Thymus (tissue), 11 donors: ENCODE results near the gene SFMBT1. TPM values are rescaled to one million over a fixed set of nuclear protein-coding genes. Genes with fewer than 3 reads are reported as not detected.
A peak's percentile ranks its signal among the peaks of the same experiment; 100 is the strongest.
"Not testable (repeated sequence)": the region's sequence is repeated elsewhere in the genome, so short reads cannot be mapped to it uniquely, and the experiment has no call there.

ENCODE experiments used
- DNase-seq, 9 donors: peaks; one replicate each; pipeline ENCODE4 v3.0.0-alpha.2; 2013; ENCODE audit warnings: low spot score in 9 of 9, low read depth in 6 of 9, missing footprints in 1 of 9
- H3K27ac ChIP-seq, 2 donors: one replicate each; pipeline ENCODE4 v1.5.1; 2013; ENCODE audit warnings: control low read depth in 1 of 2, low read depth in 1 of 2, low read length in 1 of 2, mild to moderate bottlenecking in 1 of 2, moderate library complexity in 1 of 2
- H3K27me3 ChIP-seq, 2 donors: one replicate each; pipeline ENCODE4 v1.5.1; 2013; ENCODE audit warnings: low read length in 1 of 2; ENCODE audit not compliant: control insufficient read depth in 2 of 2, insufficient read depth in 1 of 2
- H3K36me3 ChIP-seq, 2 donors: one replicate each; pipeline ENCODE4 v1.5.1; 2013; ENCODE audit warnings: low read length in 1 of 2, mild to moderate bottlenecking in 1 of 2, moderate library complexity in 1 of 2; ENCODE audit not compliant: control insufficient read depth in 2 of 2, insufficient read depth in 2 of 2
- H3K4me1 ChIP-seq, 2 donors: one replicate each; pipeline ENCODE4 v1.5.1; 2013; ENCODE audit warnings: low read length in 2 of 2; ENCODE audit not compliant: control insufficient read depth in 2 of 2, insufficient read depth in 2 of 2
- H3K4me3 ChIP-seq, 2 donors: one replicate each; pipeline ENCODE4 v1.5.1; 2013; ENCODE audit warnings: low read length in 2 of 2, control low read depth in 1 of 2, mild to moderate bottlenecking in 1 of 2
- H3K9me3 ChIP-seq, 2 donors: one replicate each; pipeline ENCODE4 v1.5.1; 2013; ENCODE audit warnings: low read length in 1 of 2, mild to moderate bottlenecking in 1 of 2; ENCODE audit not compliant: control insufficient read depth in 2 of 2, insufficient read depth in 1 of 2
- WGBS: extraction: QIAGEN DNeasy Blood & Tissue Kit; methylation state at CpG from one replicate; pipeline ENCODE4 v1.1.7; 2013; 5-methylcytosine and 5-hydroxymethylcytosine counted together
- polyA plus RNA-seq: library from polyadenylated mRNA; stranded (reverse); fragments of 200-250 nt; gene quantifications from one replicate; pipeline ENCODE4 v1.2.3, GENCODE V29; 2013
- total RNA-seq: library from RNA; stranded (reverse); fragments of 120-200 nt; gene quantifications from one replicate; pipeline ENCODE4 v1.2.4, GENCODE V29; 2013
- donor health status: healthy.

Gene SFMBT1
- total and polyA plus RNA-seq, 2 donors = 6.2 to 6.4 TPM

DNA sequence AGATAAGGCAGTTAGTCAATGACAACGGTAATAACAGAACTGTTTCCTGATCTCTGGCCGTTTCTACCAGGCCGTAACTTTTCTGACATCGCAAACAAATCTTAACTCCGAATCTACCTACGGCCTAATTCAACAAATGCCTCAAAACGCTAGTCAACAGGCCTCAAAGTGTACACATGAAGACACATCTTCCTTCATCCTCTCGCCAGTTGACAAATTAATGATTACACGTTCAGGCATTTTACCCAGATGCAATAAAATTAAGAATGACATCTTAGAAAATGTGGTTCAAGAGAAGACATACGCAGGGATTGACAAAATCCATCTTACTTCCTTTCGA, 1.5 kb downstream of the SFMBT1 start:
- Histone ChIP-seq H3K4me1 (peaks cover 4 to 14% of the 10 kb centered on the region in 2 donors), H3K9me3 (peaks cover 0 to 6% of the 10 kb centered on the region in 2 donors), H3K27me3 (peaks cover 25 to 35% of the 10 kb centered on the region in 2 donors), H3K4me3 (peak overlapping the region; percentile 59 to 74), H3K36me3 (no peaks in the 10 kb centered on the region), H3K27ac (no peak overlapping the region)
- 55% methylated on average over 11 of the region's 11 CpGs for WGBS
- DNase-seq = no peak

GRCh38 chr3:53043738-53044137, 2.1 kb downstream of the SFMBT1 start:
- H3K4me3 ChIP-seq = no peak overlapping the region
- peaks cover 25 to 32% of the 10 kb centered on the region in 2 donors for H3K27me3 ChIP-seq
- peaks cover 0 to 6% of the 10 kb centered on the region in 2 donors for H3K9me3 ChIP-seq
- no peak overlapping the region for H3K27ac ChIP-seq
- 97% methylated on average over 2 of the region's 2 CpGs for WGBS
- no peaks in the 10 kb centered on the region for H3K36me3 ChIP-seq
- no peak for DNase-seq
- H3K4me1 ChIP-seq = peaks cover 4 to 14% of the 10 kb centered on the region in 2 donors

DNA sequence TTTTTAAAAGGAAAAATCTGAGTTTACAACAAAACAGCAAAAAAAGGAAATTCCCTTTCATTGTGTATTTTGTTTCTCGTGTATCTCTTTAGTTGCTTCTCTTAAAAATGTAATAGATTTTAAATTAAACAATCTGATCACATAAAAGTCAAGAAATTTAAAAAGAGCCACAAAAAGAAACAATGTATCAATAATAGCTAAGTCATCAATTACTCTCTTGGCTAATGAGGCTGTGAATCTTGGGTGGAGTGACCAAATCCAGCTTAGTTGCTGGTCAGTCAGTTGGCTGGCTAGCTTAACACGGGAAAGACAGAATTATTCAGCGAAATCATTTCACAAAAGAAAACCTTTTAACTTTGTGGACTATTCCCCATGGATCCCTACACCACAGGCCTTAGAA, 3.2 kb downstream of the SFMBT1 start:
- peaks cover 4 to 14% of the 10 kb centered on the region in 2 donors for H3K4me1 ChIP-seq
- no peak overlapping the region for H3K27ac ChIP-seq
- WGBS = 95% methylated on average over 3 of the region's 3 CpGs

GRCh38 chr3:53040351-53040820, 5.5 kb downstream of the SFMBT1 start:
- no peak for DNase-seq
- Histone ChIP-seq H3K9me3 (no peaks in the 10 kb centered on the region), H3K4me1 (peaks cover 0 to 8% of the 10 kb centered on the region in 2 donors), H3K4me3 (no peak overlapping the region), H3K36me3 (no peaks in the 10 kb centered on the region), H3K27me3 (peaks cover 9 to 12% of the 10 kb centered on the region in 2 donors), H3K27ac (no peak overlapping the region)

More for the DNA sequence above, 3.2 kb downstream of the SFMBT1 start:
- peaks cover 21 to 29% of the 10 kb centered on the region in 2 donors for H3K27me3 ChIP-seq
- no peaks in the 10 kb centered on the region for H3K36me3 ChIP-seq
- H3K4me3 ChIP-seq = no peak overlapping the region
- no peak for DNase-seq
- peaks cover 0 to 6% of the 10 kb centered on the region in 2 donors for H3K9me3 ChIP-seq

- no peaks in the 10 kb centered on the region for H3K36me3 ChIP-seq
- no peak overlapping the region for H3K4me3 ChIP-seq
- no peak overlapping the region for H3K27ac ChIP-seq
- H3K4me1 ChIP-seq = peaks cover 0 to 3% of the 10 kb centered on the region in 2 donors
- H3K9me3 ChIP-seq = no peaks in the 10 kb centered on the region
- 94% methylated on average over 2 of the region's 2 CpGs for WGBS
- peaks cover 6 to 8% of the 10 kb centered on the region in 2 donors for H3K27me3 ChIP-seq
- no peak for DNase-seq
These were observed 6.5 kb downstream of the SFMBT1 start for GRCh38 chr3:53039376-53039752.

- 98% methylated on average over 5 of the region's 5 CpGs for WGBS
- peaks cover 0 to 2% of the 10 kb centered on the region in 2 donors for H3K4me1 ChIP-seq
These were observed 7.0 kb downstream of the SFMBT1 start for GRCh38 chr3:53038679-53039375.

DNA sequence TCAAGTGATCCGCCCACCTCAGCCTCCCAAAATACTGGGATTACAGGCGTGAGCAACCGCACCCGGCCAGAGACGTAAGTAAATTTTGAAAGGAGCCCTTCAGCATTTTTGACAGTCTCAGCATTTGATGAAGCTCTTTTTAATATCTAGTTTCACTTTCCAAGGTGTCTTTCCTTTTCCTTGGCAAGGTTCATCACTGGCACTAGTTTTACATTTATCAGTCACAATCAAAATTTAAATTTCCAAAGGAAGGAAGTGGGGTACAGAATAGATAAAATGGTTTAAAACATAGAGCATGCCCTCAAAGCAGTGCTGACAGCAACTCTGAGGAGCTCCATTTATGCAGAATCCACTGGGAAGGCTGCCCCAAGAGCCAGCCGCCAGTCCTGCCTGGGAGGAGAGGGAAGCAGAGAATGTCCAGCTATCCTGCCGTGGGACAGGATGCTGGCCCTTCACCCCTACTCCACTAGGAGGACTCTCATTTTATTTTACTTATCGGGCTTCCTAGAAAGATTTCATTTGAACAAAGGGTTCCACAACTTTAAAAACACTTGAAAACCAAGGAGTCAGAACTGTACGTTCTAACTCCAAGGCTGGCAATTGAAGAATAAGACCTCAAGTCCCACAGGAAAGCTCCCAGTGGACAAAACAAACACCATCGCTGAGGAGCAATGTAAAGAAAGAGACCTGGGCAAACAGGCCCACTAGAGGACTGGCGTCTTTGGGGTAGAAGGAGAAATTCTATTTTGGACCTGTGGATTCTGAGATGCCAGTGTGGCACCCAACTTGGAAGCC, 9.9 kb downstream of the SFMBT1 start:
- WGBS = 94% methylated on average over 11 of the region's 11 CpGs
- H3K36me3 ChIP-seq = no peaks in the 10 kb centered on the region
- no peak for DNase-seq
- no peaks in the 10 kb centered on the region for H3K9me3 ChIP-seq
- no peak overlapping the region for H3K27ac ChIP-seq
- peaks cover 2 to 4% of the 10 kb centered on the region in 2 donors for H3K4me1 ChIP-seq
- H3K27me3 ChIP-seq = no peaks in the 10 kb centered on the region
- H3K4me3 ChIP-seq = no peak overlapping the region

More at GRCh38 chr3:53038679-53039375, 7.0 kb downstream of the SFMBT1 start:
- Histone ChIP-seq H3K4me3 (no peak overlapping the region), H3K27me3 (peaks cover 3 to 5% of the 10 kb centered on the region in 2 donors), H3K27ac (no peak overlapping the region), H3K9me3 (no peaks in the 10 kb centered on the region), H3K36me3 (no peaks in the 10 kb centered on the region)
- no peak for DNase-seq

DNA sequence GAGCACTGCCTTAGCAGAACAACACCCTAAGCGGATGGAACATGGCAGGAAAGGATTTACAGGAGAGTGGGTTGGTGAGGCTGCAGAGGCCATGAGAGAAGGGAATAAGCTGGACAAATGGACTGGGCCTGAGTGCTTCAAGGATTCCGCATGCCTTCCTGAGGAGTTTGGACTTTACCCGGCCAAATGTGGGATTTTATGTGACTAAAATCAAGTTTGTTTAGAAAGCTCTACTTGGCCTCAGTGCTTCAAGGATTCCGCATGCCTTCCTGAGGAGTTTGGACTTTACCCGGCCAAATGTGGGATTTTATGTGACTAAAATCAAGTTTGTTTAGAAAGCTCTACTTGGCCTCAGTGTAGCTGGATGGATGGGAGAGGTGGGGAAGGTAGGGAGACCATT, 10.9 kb downstream of the SFMBT1 start:
- not testable (repeated sequence) for DNase-seq, H3K9me3 ChIP-seq, H3K4me1 ChIP-seq, H3K4me3 ChIP-seq, H3K36me3 ChIP-seq, H3K27me3 ChIP-seq
- H3K27ac ChIP-seq = peak overlapping the region in 1 of 2 donors; percentile 11
- whole genome bisulfite sequencing = 98% methylated on average over 4 of the region's 5 CpGs

GRCh38 chr3:53034411-53034810, 11.5 kb downstream of the SFMBT1 start:
- not testable (repeated sequence) for H3K4me3 ChIP-seq, H3K4me1 ChIP-seq, H3K9me3 ChIP-seq, H3K27me3 ChIP-seq, H3K36me3 ChIP-seq, DNase-seq, H3K27ac ChIP-seq
- 97% methylated on average over 10 of the region's 10 CpGs for WGBS
